NCI-H1436 treated with DMSO at 0.1 percent for 48 hours (cell line): ENCODE measurements around the gene RPTOR.
A peak's percentile ranks its signal among the peaks of the same experiment; 100 is the strongest.

Source experiments
- DNase-seq: peaks from one replicate; lab custom pipeline; 2025; lab: John Stamatoyannopoulos, UW

RPTOR gene

GRCh38 chr17:80832888-80833583, 288.4 kb downstream of the RPTOR start:
- peak; percentile 92 for DNase-seq

DNA sequence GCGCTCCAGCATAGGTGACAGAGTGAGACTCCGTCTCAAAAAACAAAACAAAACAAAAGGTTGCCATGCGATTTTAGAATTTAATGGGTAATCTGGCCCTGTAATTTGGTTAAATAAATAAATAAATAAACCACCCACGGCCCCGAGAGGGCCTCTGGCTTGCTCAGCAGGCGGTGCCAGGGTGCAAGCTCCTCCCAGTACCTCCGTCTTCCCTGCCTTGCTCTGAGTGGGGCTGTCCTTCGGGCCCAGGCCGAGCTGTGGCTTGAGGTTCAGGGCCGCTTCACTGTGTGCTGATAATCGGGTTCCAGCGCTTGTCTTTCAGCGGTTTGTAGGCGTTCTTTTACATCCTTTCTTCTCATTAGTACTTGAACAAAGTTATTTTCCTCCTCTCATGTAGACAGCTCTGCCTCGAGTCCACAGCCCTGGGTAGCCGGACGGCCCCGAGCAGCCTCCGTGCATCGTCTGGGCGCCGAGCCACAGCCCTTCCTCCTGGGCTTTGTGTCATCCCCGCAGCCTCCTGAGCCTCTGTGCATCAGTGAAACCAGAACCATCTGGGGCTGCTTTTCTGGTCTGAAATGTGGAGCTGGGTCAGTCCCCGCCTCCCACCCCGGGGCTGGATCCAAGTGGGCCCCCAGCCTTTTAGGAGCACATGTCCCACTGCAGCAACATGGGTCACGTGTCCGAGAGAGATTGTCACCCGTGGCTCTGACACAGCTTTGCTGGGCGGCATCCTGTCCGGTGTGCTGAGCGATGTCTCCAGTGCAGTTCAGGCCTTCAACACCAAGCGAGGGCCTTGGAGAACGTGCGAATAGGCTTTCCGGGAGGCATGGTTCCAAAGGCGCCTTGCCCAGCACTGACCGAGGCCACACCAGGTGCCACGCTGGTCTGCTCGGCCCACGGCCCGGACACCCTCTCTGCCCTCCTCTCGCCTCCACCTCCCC, 289.6 kb downstream of the RPTOR start:
- DNase-seq, result no peak

DNA sequence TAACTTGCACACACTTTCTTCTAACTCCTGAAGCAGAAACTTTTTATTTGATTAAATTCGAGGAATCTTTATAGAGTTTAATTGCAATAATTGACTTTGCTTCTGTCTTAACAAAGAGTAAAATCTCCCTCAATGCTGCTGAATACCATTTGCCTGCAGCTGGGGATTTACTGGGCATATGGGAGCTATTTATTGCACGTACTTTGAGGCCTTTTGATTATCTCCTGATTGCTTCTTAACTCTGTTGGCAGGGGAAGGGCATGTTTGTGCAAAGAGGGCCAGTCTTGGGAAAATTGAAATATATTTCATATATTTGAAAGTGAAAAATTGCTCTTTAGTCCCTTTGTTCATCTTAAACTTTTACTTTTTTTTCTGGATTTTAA, 290.2 kb downstream of the RPTOR start:
- DNase-seq, result no peak

GRCh38 chr17:80835816-80836657, 291.4 kb downstream of the RPTOR start:
- no peak for DNase-seq

DNA sequence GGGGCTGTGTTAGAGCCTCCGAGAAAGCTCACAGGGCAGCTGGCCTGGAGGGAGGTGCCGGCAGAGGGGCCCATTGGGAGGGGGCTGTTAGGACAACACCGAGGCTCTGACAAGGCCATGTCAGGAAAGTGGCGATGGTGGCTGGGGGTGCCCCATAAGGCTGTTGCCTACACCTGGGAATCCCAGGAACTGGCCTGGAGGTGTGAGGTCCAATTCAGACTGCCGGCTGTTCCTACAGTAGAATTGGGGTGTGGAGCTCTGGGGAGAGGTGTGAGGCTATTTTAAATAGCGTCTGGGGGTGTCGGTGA, 292.0 kb downstream of the RPTOR start:
- no peak for DNase-seq

DNA sequence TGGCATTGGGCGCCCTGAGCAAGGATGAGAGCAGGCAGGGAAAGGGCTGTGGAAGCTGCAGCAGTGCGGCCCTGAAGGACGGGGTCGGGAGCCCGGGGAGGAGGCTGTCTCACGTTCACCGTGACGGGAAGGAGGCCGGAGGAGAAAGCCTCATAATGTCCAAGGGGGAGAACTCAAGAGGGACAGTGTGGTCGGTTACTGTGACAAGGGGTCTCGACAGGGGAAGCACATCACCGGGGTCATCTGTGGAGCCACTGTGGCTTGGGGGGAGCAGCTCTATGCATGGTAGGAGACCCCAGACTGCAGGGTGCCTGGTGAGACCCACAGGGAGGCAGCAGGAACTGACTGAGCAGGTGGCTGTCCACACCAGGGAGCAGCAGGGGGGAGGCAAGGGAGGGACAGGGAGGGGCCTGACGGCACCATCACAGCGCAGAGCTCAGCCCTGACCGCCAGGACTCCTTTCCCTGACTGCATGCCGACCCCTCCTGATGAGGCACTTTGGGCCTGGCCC, 292.4 kb downstream of the RPTOR start:
- no peak for DNase-seq

DNA sequence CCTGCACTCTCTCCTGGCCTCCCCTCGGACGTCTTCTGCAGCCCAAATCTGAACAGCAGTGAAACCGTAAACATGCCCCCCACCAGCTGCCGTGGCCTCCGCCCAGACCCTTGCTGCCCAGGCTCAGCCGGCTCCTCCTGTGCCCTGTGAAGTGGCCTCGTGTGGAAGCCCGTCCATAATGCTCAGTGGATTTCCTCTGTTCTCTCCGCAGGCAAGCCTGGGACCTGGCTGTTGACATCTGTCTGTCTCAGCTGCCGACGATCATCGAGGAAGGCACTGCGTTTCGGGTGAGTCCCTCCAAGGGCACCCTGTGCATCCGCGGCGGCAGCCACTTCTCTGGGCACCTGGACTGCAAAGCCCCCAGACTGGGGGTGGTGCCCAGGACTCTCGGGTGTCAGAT, 293.1 kb downstream of the RPTOR start:
- no peak for DNase-seq

GRCh38 chr17:80838311-80839025, 293.8 kb downstream of the RPTOR start:
- DNase-seq, result no peak

DNA sequence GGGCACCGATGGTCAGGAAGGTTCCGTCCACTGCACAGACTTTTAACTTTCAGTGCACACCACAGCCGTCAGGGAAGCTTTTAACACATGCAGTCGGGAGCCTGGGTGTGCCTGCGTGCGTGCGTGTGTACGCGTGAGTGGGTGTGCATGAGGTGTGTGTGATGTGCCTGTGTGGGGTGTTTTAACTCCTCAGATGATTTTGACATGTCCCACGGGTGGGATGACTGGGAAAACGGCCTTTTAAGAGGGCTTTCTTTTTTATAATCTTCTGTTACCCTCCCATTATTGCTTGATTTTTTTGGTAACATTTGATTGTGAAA, 294.3 kb downstream of the RPTOR start:
- DNase-seq, result no peak

GRCh38 chr17:80839511-80839941, 294.9 kb downstream of the RPTOR start:
- no peak for DNase-seq

DNA sequence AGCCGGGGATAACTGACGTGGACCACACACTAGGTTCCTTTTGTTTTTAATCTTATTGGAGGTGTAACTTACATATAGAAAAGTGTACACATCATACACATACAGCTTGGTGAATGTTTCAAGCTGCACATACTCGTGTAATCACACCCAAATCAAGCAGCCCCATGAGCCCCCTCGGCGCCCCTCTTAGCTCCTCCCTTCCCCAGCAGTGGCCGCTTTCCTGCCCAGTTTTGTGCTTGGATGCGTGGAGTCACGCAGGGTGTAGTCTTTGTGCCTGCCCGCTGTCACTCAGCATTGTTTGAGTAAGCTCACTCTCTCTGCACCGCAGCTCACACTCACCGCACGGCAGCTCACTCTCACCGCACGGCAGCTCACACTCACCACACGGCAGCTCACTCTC, 295.3 kb downstream of the RPTOR start:
- no peak for DNase-seq

DNA sequence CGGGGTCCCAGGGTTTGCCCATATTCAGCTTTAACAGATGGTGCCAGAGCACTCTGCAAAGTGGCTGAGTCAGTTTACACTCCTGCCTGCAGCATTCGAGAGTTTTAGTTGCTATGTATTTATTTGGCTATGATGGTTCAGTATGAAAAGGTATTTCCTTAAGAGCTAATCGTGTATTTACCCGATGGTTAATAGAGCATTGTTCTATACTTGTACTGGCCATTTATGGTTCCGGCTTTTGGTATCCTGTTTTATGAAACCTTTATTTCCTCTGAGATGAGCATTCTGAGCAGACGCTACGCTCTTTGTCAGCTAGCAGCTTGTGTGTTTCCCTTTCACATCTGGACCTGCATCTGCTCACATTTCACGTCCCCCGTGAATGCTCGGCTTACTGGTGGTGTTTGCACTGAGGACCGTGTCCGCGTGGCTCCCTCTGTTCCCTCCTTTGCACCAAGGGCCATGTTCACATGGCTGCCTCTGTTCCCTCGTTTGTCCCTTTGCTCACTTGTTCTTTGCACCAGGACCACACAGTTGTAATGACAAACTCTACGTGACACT, 297.9 kb downstream of the RPTOR start:
- no peak for DNase-seq

GRCh38 chr17:80843741-80844156, 299.1 kb downstream of the RPTOR start:
- DNase-seq, result no peak

DNA sequence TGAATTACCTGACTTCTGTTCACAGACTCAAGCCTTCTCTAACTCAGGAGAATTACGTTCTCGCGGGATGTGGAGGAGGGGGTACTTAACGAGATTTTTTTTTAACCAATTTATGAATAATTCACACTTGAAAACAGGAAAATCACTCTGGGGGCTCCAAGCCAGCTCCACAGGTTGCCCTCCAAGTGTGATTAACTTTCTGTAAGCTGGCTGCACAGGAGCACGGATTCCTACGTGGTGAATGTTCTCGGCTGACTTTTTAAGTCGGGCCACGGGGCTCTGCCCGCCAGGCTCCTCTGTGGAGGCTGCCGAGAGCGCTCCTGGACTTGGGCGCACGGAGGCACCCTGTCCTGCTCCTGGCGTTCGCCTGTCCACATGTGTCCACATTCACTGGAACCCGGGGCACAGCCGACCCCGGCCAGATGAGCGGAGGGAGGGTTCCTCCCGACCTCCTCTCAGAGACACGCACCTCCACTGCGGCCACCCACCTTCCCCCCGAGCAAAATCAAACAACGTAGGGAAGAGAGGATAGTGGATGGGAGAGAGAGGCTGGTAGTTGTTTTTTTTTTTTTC, 299.9 kb downstream of the RPTOR start:
- no peak for DNase-seq

DNA sequence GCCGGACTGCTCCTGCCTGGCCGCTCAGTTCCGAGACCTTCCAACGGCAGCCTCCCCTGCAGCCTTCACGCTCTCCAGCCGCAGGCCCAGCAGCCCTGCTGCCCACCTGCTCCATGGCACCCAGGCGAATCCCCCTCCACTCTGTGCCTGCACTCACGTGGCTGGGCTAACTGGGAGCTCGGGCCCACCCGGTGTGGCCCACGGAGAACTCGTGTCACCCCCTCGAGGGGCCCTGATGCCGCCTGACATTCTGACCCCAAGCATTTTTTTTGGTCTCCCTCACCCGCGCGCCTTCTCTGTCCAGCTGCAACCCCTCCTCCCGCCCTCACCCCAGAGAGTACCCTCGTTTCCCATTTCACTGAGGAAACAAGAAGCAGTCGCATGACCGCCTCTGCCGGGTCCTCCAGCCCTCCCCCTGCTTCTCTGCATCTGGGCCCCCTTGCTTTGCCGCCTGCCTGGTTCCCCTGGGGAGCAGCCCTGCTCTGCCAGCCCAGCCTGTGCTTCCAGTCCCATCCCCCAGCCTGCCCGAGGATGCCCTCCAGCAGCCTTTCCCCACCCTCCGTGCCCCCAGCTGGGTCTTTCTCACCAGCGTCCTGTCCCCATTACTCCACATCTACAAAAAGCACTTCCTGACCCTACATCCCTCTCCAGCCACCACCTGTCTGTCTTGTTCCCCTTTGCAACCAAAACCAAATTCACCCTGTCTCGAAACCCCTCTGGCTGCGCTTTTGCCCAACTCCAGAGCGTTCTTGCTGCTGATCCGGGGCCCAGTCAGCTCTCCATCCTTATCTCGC, 300.6 kb downstream of the RPTOR start:
- no peak for DNase-seq

- no peak for DNase-seq
Measured at GRCh38 chr17:80845863-80846671, 301.4 kb downstream of the RPTOR start.

GRCh38 chr17:80846932-80847331, 302.3 kb downstream of the RPTOR start:
- DNase-seq, result no peak

- DNase-seq, result no peak
Measured at GRCh38 chr17:80847496-80848230, 303.0 kb downstream of the RPTOR start.
